HEK293T (cell line): ENCODE data around the gene GAS2L1.

Source experiments
- ARNT ChIP-seq: fragments of 450-650 bp; IDR thresholded peaks from 2 replicates; pipeline ENCODE4 v1.6.1; 2017; ENCODE audit warnings: mild to moderate bottlenecking
- FOXK2 ChIP-seq: fragments of 450-650 bp; IDR thresholded peaks from 2 replicates; pipeline ENCODE4 v1.6.1; 2016; ENCODE audit warnings: mild to moderate bottlenecking
- HDGF ChIP-seq: fragments of 450-650 bp; IDR thresholded peaks from 2 replicates; pipeline ENCODE4 v1.6.1; 2017; ENCODE audit warnings: antibody characterized with exemption, borderline replicate concordance
- L3MBTL2 ChIP-seq: fragments of 450-650 bp; conservative IDR thresholded peaks from 2 replicates; pipeline ENCODE4 v1.6.1; 2016; ENCODE audit warnings: mild to moderate bottlenecking
- PKNOX1 ChIP-seq: fragments of 450-650 bp; IDR thresholded peaks from 2 replicates; pipeline ENCODE4 v1.6.1; 2016
- SP1 ChIP-seq: fragments of 450-650 bp; IDR thresholded peaks from 2 replicates; pipeline ENCODE4 v1.6.1; 2017
- TARDBP ChIP-seq: fragments of 450-650 bp; IDR thresholded peaks from 2 replicates; pipeline ENCODE4 v1.6.1; 2016
- ZNF384 ChIP-seq: fragments of 450-650 bp; IDR thresholded peaks from 2 replicates; pipeline ENCODE4 v1.6.1; 2016

GRCh38 chr22:29330753-29331152, 24.3 kb downstream of the GAS2L1 start:
- no peak for TF ChIP-seq SP1
- no peak for TF ChIP-seq L3MBTL2
- no peak for TF ChIP-seq ARNT
- no peak for TF ChIP-seq HDGF
- TF ChIP-seq FOXK2 = no peak
- TF ChIP-seq PKNOX1 = no peak
- no peak for TF ChIP-seq ZNF384
- TF ChIP-seq TARDBP = no peak
